ENCODE results near the gene USPL1.

USPL1 gene

DNA sequence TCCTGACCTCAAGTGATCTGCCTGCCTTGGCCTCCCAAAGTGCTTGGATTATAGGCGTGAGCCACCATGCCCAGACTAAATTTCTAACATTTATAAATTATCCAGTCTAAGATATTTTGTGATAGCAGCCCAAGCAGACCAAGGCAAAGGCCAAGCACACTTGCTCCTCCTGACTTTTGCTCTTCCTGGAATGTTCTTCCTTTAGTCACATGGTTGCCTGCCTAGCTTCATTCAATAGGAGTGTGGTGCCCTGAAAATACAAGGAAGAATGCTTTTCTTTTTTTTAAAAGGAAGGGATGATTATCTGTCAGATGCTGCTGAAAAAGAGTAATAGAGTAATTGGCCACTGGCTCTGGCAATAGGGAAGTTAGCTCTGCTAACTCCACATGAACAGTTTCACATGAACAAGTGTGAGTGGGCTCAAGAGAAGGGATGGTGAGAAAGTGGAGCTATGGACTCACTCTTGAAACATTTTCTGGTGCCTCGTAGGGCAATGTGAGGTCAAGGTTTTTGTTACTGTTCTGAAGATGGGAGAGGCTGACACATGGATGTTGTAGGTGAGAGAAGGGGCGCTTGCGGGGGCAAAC, 47.1 kb downstream of the USPL1 start:
- no peak for DNase-seq

DNA sequence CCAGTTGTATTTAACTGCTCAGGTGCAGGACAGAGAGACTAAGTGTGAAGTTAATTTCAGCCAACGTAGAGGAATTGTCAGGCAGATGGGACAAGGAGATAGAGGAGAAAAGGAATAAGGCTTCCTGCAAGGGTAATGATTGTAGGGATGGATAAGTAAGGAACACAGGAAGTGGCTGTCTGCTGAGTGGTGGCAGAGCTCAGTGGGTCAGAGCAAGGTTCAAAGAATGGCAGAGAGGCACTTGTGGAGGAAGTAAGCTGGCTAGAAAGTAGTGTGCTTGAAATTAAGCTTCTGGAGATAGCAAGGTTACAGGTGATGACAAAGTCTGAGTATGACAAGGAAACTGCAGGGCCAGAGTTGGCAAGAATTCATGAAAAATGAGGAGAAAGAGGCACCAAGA, 47.9 kb downstream of the USPL1 start:
- no peak for DNase-seq

DNA sequence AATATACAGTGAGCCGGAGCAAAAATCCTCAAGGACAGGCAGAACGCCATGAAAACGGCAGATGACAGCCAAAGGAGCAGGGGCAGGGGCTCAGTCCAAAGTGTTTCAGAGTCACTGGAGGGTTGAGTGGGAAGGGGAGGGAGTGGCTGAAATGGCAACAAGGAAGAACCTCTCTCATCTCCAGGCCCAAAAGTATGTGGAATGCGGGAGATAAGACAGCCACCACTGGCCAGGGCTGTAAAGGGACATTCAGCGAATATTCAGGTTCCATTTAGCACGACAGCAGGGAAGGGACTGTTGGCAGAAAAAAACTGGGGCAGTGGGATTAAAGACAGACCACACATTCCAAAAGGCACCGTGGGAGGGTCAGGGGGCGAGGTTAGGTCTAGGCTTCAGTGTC, 48.4 kb downstream of the USPL1 start:
- no peak for DNase-seq

DNA sequence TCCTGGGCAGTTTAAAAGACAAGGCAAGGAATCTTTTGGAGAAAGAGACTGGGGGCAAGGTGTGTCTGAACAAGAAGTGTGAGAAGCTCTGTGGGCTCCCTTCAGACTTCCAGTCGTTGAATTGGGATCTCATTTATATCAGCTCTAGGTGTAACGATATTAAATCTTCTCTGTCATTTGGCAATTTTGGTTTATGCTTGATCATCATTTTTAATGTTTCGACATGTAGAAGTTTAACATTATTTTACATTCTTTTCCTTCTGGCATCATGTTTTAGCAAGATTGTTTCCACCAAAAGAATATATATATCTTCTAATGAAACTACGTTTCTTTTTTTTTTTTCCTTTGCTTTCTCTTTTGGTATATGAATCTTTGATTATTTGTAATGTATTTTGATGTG, 49.3 kb downstream of the USPL1 start:
- DNase-seq = no peak

DNA sequence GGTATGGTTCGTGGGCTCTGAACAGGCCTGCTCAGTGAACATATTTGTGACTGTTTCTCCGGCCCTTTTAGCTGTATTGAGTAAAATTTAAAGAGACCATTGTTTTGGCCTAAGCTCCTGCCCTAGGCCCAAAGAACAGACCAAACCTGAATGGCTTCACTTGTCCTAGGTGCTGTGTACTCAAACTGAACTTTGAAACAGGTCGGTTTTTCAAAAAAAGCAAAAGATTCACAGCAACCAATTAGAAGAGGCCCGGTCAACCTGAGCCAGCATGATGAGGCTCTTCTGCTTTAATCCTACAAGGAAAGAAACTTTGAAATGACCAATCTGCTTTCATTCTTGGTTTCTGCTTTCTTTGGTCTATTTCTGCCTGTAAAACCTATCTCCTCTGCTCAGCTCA, 50.6 kb downstream of the USPL1 start:
- DNase-seq = no peak

DNA sequence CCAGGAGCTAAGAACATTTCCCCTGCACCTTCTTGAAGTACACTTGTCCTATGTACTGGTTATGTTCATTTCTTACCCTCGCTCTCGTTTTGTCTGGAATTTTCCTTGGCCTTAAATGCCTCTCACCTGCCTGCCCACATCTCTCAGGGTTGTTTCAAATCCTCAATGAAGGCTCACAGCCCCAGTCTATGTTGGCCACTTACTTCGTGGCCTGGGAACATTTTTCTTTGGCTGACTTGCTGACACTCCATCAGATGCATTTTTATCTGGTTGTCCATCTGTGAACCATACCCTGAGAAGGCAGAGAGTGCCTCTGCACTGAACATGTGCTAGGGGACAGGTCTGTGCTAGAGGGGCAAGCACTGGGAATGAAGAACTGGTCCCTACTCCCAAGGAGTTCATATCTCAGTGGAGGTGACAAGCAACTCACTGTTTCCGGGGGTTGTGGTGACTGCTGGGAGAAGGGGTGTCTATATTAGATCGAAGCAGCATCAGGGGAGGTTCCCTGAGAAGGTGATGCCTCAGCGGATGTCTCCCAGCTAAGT, 53.6 kb downstream of the USPL1 start:
- DNase-seq = no peak

DNA sequence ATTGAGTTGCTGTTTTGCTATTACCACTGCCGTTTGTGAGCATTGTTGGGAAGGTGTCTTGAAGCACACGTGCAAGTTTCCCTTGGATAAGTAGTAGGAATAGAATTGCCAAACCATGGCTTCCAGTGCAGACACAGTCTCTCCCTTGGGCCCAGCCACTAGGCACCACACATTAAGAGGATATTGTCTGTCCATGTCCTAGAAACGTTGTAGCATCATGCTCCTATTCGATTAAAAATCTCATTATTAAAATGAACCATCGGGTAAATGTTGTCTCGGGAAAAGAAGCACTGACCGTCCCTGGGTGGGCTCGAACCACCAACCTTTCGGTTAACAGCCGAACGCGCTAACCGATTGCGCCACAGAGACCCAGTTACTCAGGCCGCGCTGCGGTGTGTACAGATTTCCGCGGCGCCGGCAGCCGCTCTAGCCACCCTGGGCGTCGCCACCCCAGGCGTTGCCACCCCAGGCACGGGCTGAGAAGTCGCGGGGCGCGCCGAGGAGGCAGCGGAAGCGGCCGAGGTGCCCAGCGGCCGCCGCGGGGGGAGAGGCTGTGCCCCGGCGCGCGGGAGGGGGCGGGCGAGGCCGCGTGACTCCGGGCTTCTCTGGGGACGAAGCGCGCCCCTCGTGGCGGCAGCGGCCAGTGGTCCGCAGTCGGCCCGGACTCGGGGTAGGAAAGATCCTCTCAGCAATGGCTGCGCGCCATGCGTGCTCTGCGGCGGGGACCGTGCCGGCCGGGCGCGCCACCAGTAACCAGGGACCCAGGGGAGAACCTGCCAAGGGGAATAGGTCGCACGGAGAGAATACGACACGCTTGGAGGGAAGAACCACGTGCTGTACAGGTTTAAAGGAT, 56.2 kb downstream of the USPL1 start:
- peak; percentile 95 for DNase-seq

DNA sequence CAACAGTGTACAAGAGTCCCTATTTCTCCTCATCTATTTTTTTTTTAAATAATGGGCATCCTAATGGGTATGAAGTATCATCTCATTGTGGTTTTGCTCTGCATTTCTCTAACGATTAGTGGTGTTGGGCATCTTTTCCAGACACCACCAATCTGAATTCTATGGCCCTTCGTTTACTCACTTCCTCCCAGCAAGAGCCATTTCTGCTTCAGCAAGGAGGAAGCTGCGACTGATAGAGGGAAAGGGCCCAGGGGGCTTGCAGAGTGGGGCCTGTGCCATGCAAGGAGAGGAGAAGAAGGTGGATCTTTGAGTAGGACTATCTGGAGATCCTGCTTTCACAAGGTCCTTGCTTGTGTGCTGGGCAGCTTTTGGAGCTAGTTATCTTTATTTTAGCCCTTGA, 58.0 kb downstream of the USPL1 start:
- no peak for DNase-seq

DNA sequence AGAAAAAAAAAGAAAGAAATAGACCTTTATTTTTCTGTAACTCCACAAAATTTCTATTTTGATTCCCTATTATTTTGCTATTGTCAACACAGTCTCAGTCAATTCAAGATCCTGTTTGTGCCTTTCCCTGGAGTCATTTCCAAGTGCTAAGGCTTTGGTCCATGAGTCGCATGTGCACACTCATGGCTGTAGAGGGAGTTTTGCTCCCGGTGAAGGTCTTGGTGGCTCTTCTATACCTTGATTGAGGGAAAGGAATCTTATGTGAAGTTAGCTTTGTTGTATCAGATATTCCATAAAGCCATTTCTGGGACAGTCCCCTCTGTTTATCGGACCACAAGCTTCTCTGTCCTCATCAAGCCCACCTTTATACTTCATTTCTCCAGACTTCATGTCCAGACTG, 59.0 kb downstream of the USPL1 start:
- no peak for DNase-seq

DNA sequence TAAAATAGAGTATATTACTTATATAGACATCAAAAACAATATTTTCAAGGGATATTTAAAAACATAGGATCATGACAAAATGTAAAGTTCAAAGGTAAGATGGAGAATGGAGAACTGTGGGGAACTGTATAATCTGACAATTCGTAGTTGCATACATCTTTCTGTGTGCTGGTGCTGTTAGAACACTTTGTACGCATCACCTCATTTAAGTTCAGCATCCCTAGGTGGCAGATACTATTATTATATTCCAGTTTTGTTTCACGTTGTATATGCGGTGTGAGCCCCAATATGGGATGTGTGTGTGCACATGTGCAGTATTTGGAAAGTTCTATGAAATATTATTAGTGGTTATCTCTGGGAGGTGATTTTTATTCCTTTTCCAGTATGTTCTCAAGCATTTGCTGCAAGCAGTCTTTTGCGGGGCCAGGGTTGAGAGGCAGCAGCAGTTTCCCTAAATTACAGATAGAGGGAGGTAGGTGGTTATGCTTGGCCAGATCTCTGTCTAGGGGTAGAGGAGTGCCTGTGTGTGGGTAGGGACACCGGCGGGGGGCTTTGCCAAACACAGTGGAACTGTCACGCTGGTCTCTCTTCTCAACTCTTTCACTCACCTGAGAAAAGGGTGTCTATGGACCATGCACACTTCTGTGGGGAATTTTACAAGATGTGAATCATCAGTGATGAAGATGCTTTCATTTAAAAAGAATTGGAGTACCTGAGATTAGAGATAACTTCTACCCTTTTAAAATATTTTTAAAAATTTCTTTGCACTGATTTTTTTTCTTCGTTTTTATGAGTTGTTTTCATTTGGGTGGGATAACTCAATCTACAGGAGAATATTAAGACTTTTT, 62.0 kb downstream of the USPL1 start:
- DNase-seq = peak; percentile 39

DNA sequence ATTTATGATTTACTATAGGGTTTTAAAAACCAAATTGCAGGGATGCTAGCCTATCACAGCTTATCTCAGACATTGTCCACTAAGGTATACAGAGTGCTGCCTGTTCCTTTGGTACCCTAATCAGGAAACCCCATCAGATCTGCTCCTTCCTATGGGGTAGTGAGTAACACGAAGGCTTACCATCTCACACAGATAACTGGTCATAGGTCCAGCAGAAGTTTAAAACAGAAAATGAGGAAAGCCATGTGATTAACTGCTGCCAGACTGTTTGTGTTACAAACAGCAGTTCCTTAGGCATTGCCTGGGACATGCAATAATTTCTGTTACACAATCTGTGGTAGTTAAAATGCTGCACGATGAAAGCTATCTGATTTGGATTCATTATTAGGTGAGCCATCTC, 64.1 kb downstream of the USPL1 start:
- DNase-seq = no peak

DNA sequence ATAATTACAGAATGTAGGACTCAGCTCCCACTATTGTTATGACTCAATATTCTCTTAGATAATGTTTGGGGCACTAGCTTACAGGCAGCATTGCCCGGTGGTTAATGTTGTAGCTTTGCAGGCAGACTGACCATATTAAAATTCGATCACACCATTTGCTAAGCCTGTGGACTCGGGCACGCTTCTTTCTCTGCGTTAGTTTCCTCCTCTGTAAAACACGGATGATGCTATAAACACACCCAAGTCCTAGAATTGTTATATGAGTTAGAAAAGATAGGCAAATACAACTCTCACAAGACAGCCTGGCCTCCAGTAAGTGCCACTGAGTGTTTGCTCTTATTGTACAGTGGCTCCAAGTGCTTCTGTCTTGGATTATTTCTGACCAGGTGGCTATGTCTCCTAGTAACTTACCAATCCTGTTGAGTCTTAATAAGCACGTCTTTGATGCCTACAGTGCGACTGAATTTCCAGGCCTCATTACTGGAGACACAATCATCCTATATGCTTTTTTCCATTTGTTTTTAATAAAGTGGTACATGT, 67.7 kb downstream of the USPL1 start:
- DNase-seq = no peak

DNA sequence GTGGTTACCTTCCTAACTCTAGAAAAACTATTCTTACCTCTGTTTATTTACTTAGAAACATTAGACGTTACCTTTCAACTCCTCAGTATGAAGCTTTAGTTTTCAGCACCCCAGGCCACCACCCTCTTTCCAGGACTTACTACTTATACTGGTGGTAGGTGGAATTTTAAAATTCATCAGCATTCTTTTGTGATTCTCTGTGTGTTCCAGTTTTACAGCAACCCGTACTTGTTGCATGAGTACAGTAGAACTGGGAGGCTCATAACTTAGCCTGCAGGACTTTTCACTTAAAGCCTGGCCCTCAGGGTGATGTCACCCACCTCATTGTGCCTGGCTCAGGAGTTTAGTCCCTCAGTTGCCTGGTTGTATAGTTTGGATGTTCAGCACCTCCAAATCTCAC, 68.3 kb downstream of the USPL1 start:
- DNase-seq = no peak

DNA sequence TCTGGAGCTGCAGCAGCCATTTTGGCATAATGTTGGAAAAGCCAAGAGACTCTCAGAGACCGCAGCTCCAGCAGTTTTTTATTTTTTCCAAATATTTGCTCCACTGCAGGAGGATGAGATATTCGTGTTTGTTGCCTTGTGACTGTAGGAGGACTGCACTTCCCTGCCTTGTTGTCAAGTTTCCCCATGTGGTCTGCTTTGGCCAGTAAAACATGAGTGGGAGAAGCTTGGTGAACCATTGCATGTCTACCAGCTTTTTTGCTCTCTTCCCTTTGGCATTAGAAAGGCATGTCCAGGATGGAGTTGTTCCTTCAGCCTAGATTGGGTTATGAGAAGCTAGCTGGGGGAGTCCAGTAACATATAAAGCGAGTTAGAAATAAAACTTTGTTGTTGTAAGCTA, 69.9 kb downstream of the USPL1 start:
- DNase-seq = no peak

DNA sequence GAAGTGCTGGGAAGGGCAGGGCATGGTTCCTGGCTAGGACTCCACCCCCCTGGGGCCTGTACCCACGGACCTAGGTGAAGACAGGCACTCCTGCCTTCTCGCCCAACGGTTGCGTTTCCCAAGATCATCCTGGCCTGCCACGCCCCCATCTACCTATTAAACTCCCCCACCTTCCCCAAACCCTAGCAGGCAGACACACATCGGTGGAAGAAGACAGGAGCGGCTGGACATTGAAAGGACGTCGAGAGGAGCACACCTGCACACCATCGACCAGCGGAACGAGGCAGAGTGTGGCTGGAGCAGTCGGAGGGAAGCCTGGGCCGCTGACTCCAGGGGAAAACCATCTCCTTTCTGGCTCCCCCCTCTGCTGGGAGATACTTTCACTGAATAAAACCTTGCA, 72.0 kb downstream of the USPL1 start:
- DNase-seq = no peak

DNA sequence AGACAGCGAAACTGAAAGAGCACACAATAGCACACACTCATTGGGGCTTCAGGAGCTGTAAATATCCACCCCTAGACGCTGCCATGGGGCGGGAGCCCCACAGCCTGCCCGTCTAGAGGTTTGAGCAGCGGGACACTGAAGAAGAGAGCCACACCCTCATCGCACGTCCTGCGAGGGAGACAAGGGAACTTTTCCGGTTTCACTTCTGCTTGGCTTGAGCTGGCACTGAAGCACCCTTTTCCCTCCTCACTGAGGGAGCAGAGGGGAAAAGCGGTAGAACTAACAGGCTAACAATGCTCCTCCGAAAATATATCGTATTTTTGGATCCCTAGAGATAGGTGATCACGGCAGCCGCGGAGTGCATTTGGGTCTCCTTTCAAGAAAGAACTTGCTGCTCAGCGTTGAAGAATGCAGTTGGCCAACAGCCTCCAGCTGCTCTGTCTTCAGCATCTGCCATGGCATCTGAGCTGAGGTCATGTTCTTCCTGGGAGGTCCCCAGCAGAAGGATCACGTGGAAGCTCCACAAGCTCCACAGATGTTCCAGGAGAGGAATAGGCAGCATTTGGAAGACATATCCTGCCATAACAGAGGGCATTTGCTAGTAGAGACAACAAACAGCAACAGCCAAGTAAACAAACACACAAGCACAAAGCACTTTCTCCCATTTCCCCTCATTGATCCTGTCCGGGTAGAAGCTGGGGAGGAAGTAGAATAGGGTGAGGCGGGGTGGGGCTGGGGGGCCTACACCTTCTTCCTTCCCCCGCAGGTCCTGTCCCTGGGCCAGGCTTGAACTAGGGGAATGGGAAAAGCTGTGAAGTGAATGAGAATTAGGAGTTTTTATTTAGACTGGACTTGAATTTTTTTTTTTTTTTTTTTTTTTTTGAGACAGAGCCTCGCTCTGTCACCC, 72.8 kb downstream of the USPL1 start:
- peak; percentile 74 for DNase-seq

DNA sequence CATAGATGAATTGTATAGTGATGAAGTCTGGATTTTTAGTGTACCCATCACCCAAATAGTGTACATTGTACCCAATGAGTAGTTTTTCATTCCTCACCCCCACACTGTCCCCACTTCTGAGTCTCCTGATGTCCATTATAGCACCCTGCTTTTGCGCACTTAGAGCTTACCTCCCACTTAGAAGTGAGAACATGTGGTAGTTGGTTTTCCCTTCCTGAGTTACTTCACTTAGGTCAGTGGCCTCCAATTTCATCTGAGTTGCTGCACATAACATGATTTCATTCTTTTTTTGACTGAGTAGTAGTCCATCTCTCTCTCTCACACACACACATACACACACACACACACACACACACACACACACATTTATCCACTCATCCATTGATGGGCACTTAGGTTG, 74.4 kb downstream of the USPL1 start:
- DNase-seq = no peak

DNA sequence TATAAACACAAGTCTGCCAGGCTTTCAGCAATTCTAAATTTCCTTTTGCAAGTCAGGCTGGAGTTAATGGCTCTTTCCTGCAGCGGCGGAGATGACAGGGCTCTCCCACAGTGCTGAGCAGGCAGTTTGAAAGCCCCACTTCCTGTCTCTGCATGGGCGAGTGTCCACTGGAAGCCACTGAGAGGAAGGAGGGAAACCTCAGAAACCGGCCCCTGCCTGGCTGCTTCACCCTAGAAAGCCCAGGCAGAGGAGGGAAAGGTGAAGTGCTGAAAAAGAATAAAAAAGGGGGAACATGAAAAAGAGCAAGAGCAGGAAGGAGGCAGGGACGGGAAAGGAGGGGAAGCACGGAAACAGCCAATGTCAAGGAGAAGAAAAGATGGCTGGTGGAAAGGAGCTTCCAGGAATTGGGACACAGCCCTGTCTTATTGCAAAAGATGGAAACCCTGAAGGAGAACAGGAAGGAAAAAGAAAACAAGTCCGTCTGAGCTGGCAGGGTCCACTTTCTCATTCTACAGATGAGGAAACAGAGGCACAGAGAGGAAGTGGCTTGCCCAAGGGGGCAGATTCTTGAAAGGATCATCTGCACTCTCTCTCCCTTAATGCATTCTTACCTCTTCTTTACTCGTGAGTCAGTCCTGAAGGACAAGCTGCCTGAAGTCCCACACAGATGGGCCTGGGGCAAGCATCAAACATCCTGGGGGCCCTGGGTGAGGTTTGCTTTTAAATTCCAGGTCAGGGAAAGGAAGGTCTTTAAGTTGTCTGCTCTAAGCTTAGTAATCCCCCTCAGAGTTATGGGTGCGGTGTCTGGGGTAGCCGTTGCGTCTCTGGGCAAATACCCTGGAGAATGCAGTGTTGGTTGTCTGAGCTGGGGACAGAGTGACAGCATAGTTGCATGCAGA, 78.8 kb downstream of the USPL1 start:
- DNase-seq = no peak

DNA sequence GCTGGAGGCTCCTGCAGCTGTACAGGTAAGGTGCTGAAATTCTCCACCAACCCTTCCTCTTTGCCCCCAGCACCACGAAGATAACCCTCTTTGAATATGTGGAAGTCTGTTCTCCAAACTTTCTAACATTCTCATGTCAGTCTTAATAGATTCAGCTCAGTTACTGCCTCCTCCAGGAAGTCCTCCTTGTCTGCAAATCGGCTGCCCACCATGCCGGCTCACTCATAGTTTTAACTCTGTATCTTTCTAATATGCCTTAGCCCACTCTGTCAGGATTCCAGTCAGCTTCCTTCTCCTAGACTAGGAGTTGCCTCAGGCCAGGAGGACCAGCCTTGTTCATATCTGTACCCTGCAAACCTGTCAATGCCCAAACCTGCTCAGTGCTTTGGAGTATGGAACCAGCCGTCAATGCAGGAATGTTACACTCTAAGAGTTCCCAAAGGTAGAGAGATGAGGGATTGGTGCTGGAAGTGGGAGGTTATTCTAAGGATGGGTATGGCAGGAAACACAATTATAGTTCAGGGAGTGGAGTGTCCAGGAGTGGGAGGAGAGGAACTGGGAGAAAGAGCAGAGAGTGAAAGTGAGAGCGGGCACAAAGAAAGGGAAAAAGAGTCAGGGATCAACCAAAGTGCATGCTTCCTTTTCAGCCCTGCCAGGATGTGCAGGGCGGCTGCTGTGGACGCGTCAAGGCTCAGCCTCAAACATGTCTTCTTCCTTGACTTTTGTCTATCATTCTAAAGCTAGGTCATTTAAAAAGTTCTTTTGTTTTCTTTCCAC, 79.6 kb downstream of the USPL1 start:
- no peak for DNase-seq

DNA sequence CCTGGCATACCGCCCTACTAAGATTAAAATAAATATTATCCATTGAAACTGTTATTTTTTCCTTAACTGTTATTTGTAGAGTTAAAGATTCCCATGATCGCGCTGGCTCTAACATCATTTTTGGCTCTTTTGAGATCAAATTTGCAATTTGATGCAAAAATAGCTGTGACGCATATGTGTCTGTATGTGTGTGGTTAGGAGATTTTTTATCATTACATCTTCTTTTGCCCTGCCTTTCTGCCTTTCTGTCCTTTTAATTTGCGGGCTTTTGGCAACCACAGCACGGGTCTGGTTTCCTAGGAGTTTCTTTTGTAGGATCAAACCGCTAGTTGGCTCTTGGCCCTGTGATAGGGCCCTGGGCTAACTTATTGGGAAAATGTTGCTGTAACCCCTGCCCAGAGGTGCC, 80.3 kb downstream of the USPL1 start:
- DNase-seq = peak; percentile 25
